ENCODE measurements around the gene EPDR1.

GRCh38 chr7:37964196-37964595 lies 43.8 kb downstream of the EPDR1 start:
- TF ChIP-seq, protein P1, sequence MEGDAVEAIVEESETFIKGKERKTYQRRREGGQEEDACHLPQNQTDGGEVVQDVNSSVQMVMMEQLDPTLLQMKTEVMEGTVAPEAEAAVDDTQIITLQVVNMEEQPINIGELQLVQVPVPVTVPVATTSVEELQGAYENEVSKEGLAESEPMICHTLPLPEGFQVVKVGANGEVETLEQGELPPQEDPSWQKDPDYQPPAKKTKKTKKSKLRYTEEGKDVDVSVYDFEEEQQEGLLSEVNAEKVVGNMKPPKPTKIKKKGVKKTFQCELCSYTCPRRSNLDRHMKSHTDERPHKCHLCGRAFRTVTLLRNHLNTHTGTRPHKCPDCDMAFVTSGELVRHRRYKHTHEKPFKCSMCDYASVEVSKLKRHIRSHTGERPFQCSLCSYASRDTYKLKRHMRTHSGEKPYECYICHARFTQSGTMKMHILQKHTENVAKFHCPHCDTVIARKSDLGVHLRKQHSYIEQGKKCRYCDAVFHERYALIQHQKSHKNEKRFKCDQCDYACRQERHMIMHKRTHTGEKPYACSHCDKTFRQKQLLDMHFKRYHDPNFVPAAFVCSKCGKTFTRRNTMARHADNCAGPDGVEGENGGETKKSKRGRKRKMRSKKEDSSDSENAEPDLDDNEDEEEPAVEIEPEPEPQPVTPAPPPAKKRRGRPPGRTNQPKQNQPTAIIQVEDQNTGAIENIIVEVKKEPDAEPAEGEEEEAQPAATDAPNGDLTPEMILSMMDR (IDR thresholded peaks at IDR 0.05): no peak
- TF ChIP-seq POLR2A (IDR thresholded peaks at IDR 0.05): no peak
